Sigmoid colon (tissue), 4 donors: ENCODE data around the gene UCKL1.

ENCODE experiments used
- CTCF ChIP-seq, 4 experiments: fragments of 450-650 bp in 3 of 4; fragments of 200-600 bp in 1 of 4; IDR thresholded peaks; one replicate each; pipeline ENCODE4 v1.5.1; 2016 to 2019; ENCODE audit warnings: antibody characterized with exemption in 4 of 4, mild to moderate bottlenecking in 3 of 4, moderate library complexity in 2 of 4
- POLR2A ChIP-seq, 2 donors: fragments of 450-650 bp; IDR thresholded peaks; one replicate each; pipeline ENCODE4 v1.6.1; 2016; ENCODE audit warnings: antibody characterized with exemption in 2 of 2, mild to moderate bottlenecking in 2 of 2, moderate library complexity in 2 of 2
- POLR2AphosphoS5 ChIP-seq, 4 donors: sonication (generic); formaldehyde crosslinking; IDR thresholded peaks; one replicate each; pipeline ENCODE4 v1.6.1; 2017; ENCODE audit warnings: antibody characterized with exemption in 4 of 4

GRCh38 chr20:63966944-63967322, 10.7 kb upstream of the UCKL1 start:
- TF ChIP-seq CTCF (IDR thresholded peaks at IDR 0.05) (no peak), POLR2A (IDR thresholded peaks at IDR 0.05) (no peak), POLR2AphosphoS5 (IDR thresholded peaks at IDR 0.05) (no peak)
